ENCODE results near the gene SUSD1. TPM values are rescaled to one million over a fixed set of nuclear protein-coding genes. Genes with fewer than 3 reads are reported as not detected.

Gene SUSD1
- total and polyA plus RNA-seq, 4 donors, result 1.2 to 19.0 (median 3.2) TPM

GRCh38 chr9:112020680-112021596 is 154.2 kb downstream of the SUSD1 start:
- Histone ChIP-seq H3K9ac (ENCODE audit: low read depth in 1 of 2, low read length in 2 of 2) (peak overlapping the region; percentile 12 to 69), H3K9me3 (ENCODE audit: control insufficient read depth in 4 of 4, low read length in 3 of 4) (no peaks in the 10 kb centered on the region), H3K27ac (ENCODE audit: low read depth in 1 of 2, low read length in 2 of 2) (peak overlapping the region; percentile 81 to 94), H3K36me3 (ENCODE audit: control insufficient read depth in 4 of 4, insufficient read depth in 3 of 4, low read depth in 1 of 4, low read length in 3 of 4) (no peaks in the 10 kb centered on the region), H3K27me3 (ENCODE audit: control insufficient read depth in 4 of 4, insufficient read depth in 4 of 4, low read length in 3 of 4) (no peaks in the 10 kb centered on the region), H3K4me3 (ENCODE audit: low read depth in 1 of 3, low read length in 3 of 3) (no peak overlapping the region), H3K4me1 (ENCODE audit: control insufficient read depth in 4 of 4, insufficient read depth in 4 of 4, low read length in 3 of 4) (peaks cover 0 to 26% (median 7%) of the 10 kb centered on the region in 4 donors)
- no peak for DNase-seq (ENCODE audit: low spot score)
- 61% methylated on average over 12 of the region's 12 CpGs for WGBS
- TF ChIP-seq FOXA1 (IDR thresholded peaks at IDR 0.05) (no peak), TAF1 (conservative IDR thresholded peaks at IDR 0.05) (no peak), GABPA (IDR thresholded peaks at IDR 0.05 in 1 of 2, conservative IDR thresholded peaks at IDR 0.05 in 1 of 2) (no peak), HNF4G (IDR thresholded peaks at IDR 0.05) (no peak), SP1 (IDR thresholded peaks at IDR 0.05) (peak; percentile 23), FOXA2 (IDR thresholded peaks at IDR 0.05) (no peak), HNF4A (conservative IDR thresholded peaks at IDR 0.05) (peak in 1 of 2 donors; percentile 56), ZBTB33 (IDR thresholded peaks at IDR 0.05) (no peak), CTCF (IDR thresholded peaks at IDR 0.05; ENCODE audit: low read depth, low read length, missing input control) (no peak), YY1 (IDR thresholded peaks at IDR 0.05) (no peak), ATF3 (IDR thresholded peaks at IDR 0.05) (no peak), MAX (IDR thresholded peaks at IDR 0.05) (no peak), EGR1 (IDR thresholded peaks at IDR 0.05; ENCODE audit: low read depth in 2 of 2) (no peak), JUND (IDR thresholded peaks at IDR 0.05) (peak in 1 of 2 donors; percentile 66), NR2F2 (IDR thresholded peaks at IDR 0.05) (peak; percentile 24), RAD21 (IDR thresholded peaks at IDR 0.05) (peak; percentile 12 to 39), REST (IDR thresholded peaks at IDR 0.05) (no peak), RXRA (IDR thresholded peaks at IDR 0.05) (peak in 1 of 2 donors; percentile 60)

Data from liver (tissue), 9 donors.